ENCODE results near the gene AMIGO3.

AMIGO3 gene

DNA sequence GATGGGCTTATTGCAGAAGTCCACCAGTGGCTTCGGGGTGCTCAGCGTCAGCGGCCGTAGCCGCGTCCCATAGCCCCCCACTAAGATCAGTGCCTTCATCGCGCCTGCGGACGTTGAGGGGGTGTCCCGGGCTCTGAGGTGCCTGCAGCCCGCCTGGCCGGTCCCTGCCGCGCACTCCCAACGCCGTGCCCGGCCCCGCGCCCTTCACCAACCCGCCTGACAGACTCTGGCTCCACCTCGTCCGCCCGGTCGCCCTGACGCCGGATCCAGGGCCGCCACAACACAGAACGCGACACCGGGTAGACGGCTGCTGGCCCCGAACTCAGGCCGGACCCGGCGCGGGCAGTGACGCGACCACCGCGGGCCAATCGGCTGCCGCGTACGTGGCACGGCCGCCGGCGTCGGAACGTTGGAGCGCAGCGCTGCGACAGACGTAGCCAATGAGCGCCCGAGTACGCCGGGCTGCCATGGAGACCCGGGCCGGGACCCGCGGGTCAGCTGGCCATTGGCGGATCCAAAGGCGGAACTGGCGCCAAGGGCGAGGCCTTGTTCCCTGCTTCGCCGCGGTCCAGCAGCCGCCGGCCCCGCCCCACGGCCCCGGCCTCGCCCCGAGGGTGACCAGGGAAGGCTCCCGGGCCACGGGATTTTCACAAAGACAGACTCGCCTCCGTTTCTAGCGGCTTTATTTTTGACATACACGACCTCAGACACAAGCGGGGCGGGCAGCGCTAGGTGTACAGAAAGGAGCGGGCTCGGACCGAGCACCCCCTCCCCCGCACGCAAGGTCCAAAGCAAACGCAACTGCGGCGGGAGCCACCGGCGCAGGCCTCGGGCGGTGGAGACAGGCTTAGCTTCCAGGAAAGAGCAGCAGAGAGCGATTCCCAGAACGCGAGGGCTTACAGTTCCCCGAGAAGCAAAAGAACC lies 4.4 kb upstream of the AMIGO3 start, which contains the start of gene GMPPB:
Gene GMPPB, minus strand, starts transcription at position 324 of the 924 bp plus-strand sequence. Its CDS starts 225 bp downstream, at position 99.
- DNase-seq, result peak; percentile 90 to 95

DNA sequence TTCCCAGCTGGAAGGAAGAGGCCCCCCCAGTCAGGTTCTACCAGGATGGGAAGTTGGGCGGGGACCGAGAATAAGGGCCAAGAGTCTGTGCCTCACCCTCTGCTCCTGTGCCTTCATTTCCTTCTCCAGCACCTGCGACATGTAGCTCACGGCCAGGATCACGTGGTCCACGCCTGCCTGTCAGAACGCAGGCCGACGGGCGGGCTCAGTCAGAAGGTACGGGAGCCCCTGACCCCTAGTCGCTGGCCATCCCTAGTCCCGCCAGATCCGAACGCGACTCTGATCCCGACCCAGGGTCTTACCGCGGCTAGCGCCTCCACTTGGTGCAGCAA lies 3.8 kb upstream of the AMIGO3 start:
- no peak for DNase-seq

DNA sequence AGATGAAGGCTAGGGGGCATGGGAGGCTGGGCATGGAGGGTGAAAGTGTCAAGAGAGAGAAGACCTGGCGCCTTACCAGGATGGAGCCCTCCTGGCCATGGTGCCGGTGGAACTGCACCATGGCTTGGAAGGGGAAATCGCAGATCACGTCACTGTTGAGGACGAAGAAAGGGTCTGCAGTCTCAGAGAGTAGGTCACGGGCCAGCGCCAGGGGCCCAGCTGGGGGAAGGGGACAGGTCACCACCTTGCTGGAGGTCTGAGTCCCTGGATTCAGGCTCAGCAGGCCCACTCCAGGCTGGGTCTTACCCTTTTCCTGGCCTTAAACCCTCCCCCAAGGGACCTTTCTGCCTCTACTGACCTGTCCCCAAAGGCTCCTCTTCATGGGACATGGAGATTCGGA lies 3.4 kb upstream of the AMIGO3 start:
- no peak for DNase-seq

DNA sequence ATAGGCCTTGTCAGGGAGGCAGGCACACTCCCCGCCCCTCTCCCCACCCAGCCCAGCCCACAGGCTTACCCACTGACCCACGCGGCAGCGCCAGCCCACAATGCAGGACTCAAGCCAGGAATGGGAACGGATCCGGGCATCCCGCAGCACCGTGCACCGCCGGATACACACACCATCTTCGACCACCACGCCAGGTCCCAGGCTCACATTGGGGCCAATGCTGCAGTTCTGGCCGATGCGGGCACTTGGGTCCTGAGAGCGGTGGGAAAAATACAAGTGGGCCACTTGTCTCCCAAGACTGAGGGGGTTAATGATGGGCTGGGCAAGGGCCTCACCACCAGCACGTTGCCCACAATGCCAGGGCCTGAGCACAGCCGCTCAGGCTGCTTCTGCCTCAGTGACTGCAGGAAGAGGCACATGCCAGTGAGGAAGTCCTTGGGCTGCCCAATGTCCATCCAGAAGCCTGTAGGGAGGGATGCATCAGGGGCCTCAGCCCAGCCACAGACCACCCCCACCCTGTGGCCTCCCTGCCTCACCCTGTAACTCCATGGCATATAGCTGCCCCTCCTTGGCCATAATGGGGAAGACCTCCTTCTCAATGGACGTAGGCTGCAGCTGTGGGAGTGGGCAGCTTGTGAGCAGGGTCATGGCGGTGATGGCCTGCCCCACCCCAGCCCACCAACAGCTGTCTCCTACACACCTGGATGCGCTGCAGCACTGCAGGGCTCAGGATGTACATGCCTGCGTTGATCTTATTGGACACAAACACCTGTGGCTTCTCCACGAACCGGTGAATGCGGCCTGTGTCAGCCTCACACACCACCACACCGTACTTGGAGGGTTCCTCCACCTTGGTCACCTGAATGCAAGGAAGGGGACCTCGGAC lies 2.7 kb upstream of the AMIGO3 start:
- DNase-seq, result no peak

DNA sequence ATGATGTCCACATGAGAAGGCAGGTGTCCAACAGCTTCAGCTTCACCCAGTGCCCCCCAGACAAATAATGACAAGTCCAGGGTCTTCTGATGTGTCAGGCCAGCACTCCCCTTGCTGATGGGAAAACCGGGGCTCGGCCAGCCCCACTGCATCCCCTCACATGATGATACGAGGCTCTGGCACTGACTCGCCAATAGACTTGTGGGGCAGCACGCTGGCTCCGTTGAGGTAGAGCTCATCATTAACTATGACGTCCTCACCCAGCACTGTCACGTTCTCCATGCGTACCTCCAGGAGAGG lies 2.1 kb upstream of the AMIGO3 start:
- DNase-seq, result no peak

- DNase-seq, result no peak
Measured at GRCh38 chr3:49720855-49721595, 1.5 kb upstream of the AMIGO3 start.

DNA sequence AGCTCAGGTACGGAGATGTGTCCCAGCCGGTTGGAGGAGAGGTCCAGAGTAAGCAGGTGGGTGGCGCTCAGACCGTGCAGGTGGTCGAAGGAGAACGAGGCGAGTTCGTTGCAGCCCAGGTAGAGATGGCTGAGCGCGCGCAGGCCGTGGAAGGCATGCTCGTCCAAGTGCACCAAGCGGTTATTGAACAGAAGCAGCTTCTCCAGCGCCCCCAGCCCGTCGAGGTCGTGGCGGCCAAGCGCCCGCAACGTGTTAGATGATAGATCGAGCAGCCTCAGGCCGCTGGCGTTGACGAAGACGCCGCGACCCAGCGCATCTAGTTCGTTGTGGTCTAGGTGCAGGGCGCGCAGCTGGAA lies 648 bp downstream of the AMIGO3 start:
- no peak for DNase-seq

DNA sequence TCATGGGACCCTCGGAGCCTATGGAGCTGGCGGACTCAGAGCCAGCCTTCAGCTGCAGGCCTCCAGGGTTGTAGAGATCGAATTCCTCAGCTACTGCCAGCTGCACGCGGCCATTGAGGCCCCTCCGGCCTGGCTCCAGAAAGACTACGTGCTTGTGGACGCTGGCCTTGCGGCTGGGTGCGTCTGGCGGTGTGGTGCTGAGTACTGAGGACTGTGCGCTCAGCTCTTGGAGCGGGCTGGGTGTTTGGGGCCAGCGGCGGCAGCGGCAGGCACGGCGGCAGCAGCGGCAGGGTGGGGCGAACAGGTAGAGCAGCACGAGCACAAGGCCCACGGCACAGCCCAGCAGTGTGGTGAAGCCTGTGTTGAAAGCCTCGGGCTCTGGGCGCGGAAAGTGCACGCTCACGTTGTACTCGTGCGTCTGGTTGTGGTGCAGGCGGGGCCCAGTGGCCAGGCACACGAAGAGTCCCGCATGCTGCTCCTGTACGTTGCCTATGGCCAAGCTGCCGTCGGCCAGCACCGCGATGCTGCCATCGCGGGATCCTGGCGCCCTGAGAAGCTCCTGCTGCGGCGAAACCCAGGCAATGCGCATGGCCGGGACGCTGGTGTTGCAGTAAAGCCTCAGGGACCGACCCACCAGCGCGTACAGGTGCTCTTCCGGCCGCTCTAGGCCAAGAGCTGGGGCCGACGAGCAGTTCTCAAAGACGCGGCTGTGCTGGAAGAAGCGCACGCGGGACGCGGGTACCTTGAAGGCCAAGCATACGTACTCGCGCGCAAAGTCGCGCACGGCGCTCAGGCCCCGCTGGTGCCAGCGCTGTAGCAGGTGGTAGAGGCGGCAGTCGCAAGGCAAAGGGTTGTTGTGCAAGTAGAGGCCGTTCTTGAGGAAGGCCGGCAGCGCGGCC lies 1.3 kb downstream of the AMIGO3 start:
- no peak for DNase-seq

GRCh38 chr3:49717211-49717958 lies 2.1 kb downstream of the AMIGO3 start:
- DNase-seq, result no peak

GRCh38 chr3:49716691-49717210 lies 2.7 kb downstream of the AMIGO3 start:
- no peak for DNase-seq

- no peak for DNase-seq
Measured at GRCh38 chr3:49716169-49716568, 3.3 kb downstream of the AMIGO3 start.

- DNase-seq, result no peak
Measured at GRCh38 chr3:49715611-49716121, 3.8 kb downstream of the AMIGO3 start.

DNA sequence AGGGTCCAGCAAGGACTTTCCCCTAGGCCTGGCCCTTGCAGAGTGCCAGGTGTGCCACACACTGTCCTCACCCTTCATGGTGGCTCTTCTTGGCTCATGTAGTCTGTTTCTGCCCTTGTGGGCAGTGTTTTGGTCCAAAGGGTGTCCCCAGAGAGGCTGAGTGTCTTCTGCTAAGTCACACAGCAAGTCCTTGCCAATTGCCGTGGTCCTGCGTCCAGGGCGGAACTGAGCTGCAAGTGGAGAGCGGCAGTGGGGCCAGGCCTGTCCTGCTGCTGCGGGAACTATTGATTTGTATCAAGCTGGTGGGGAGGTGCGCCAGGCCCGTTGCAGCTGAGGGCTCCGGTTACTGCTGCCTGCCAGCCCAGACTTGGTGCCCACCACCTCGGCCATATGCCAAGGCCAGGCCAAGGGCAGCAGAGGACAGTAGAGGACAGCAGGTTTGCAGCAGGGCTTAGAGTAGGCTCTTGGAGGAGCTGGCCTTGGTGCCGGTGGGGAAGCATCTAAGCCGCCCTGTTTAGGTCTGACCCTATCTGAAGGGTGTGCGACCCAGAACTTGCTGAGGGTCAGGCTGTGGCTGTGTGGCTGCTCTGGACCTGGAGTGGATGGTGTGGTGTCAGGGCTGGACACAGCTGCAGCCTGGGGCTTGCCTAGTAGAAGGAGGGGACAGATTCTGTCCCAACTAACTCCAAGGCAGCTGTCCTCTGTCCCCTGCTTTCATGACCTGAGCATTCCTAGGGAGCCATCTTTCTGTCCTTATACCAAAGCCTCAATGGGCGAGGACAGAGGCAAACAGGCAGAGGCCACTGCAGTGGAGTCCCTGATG lies 4.5 kb downstream of the AMIGO3 start:
- DNase-seq, result no peak

DNA sequence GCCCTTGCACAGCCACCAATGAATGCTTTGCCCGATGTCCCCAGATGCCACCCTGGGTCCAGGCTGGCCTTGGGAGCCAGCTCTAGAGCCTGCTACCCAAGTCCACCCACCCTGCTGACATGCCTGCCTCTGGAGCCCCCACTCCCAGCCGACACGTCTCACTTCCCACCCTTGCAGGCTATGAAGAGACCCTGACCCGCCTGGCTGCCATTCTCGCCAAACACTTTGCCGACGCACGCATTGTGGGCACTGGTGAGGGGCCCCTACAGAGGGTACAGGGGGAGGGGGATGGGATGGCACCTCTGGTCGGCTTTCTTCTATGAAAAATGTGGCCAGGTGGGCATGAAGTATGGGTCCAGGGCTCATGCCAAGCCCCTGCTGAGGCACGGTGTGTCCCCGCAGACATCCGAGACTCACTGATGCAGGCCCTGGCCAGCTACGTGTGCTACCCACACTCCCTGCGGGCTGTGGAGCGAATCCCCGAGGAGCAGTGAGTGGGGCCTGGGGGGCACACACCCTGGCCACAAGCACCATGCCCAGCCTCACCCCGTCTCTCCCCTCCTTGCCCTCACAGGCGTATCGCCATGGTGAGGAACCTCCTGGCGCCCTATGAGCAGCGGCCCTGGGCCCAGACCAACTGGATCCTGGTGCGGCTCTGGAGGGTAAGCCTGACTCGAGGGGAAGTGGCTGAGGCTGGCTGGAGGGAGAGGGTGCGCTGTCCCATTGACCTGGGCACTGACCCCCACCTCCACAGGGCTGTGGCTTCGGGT lies 6.0 kb downstream of the AMIGO3 start:
- no peak for DNase-seq

DNA sequence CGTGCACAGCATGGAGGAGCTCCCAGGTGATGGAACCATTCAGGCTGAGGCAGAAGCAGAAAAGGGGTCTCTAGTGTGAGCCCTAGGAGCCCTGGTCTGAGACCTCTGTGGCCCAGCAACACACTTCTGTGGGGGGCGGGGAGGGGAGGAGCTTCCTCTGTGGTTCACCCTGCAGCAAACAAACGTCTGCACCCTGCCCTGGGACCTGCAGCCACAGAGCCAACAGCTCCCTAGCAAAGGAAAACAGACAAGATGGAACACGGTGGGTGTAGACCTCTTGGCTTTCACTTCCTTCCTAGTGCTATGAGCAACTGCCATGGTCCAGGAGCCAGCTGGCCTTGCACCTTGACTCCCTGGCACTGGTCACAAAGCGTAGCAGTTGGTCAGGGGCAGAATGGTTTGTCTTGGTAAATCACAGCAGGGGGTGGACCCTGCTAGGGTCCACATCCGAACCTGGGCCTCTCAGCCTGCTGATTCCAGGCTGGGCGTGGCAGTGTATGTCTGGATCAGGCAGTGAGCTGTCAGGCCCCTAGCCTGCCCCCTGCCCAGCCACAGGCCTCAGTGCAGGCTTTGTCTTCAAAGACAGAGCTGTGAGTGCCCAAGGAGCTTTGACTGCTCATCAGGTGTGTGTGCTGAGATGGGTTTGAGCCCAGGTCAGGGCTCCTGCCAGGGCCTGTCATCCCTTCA lies 6.7 kb downstream of the AMIGO3 start:
- no peak for DNase-seq

GRCh38 chr3:49712166-49712565 lies 7.3 kb downstream of the AMIGO3 start:
- DNase-seq, result no peak

DNA sequence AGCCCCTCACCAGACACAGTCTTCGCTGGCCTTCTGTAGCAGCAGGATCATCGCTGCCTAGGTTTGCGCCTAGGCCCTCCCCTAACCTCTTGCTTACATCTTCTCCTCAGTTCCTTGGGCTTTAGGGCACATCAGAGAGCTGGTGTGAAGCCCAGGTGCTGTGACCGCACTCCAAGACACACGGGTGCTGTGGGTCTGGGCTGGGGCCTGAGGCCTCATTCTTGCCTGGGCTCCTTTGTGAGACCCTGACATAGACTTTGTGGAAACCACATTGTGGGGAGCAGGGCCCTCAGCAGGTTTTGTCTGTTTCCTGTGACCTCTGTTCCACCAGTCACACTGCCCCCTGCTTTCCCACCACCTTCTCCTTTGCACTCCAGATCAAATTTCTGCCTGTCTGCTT lies 8.0 kb downstream of the AMIGO3 start:
- DNase-seq, result no peak

- no peak for DNase-seq
Measured at GRCh38 chr3:49709852-49710251, 9.6 kb downstream of the AMIGO3 start.

DNA sequence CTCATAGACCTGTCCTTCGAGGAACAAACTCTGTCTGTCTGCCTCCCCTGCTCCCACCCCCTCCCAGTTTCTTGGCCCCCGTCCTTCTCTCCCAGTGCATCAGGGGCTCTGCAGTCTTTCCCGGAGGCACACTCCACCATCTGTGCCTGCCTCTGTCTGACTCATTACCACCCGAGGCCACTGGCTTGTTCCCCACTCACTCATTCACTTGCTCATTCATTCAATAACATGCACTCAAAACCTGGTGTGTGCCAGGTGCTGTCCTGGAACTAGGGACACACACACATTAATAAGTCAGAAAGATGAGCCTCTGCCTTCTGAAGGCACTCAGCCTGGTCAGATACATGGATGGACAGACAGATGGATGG lies 12.4 kb downstream of the AMIGO3 start:
- no peak for DNase-seq
